ENCODE results near the gene VIP. TPM values are rescaled to one million over a fixed set of nuclear protein-coding genes. Genes with fewer than 3 reads are reported as not detected.
"Not testable (repeated sequence)": the region's sequence is repeated elsewhere in the genome, so short reads cannot be mapped to it uniquely, and the experiment has no call there.

Gene VIP
- total RNA-seq (1 to 10 TPM in 1 of 2 donors, under 1 TPM in 1; 0.78 to 1.5 TPM), polyA plus RNA-seq (under 1 TPM in 1 of 2 donors, not detected in 1; 0.38 TPM)
- long read RNA-seq, donor 1 = 0 reads
- long read RNA-seq, donor 2, partial matches to known transcripts = 0 of 1 reads
- long read RNA-seq, donor 2, other reads (novel, unspliced or antisense) = 1 of 1 reads

DNA sequence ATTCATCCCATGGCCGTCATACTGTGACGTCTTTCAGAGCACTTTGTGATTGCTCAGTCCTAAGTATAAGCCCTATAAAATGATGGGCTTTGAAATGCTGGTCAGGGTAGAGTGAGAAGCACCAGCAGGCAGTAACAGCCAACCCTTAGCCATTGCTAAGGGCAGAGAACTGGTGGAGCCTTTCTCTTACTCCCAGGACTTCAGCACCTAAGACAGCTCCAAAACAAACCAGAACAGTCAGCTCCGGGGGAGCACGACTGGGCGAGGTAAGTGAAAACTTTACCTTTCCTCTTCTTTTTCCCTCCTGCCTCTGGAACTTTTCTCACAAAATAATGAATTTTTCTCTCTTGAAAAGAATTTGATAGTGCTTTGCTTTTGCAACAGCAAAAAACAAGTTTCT, at the start of gene VIP:
Gene VIP (plus strand): TSS at position 104 of the 400 bp plus-strand sequence. CDS start 1,381 bp downstream, outside the sequence.
- H3K36me3 ChIP-seq (ENCODE audit: control insufficient read depth in 1 of 2, insufficient read depth in 2 of 2, low read length in 1 of 2) = no peaks in the 10 kb centered on the region
- H3K4me3 ChIP-seq (ENCODE audit: low read length in 2 of 2) = no peak within 1 kb of the TSS
- intact Hi-C loops (cut with DNase I) = no loop called here
- ATAC-seq (ENCODE audit: low FRiP score) (no peak), DNase-seq (no peak)
- WGBS, 2 donors = 4 to 7% methylated on average over 5 of the region's 5 CpGs
- H3K4me1 ChIP-seq (ENCODE audit: control insufficient read depth in 1 of 2, insufficient read depth in 2 of 2, low read length in 2 of 2) = no peaks in the 10 kb centered on the region
- peaks cover 0 to 1% of the 10 kb centered on the region in 2 donors for H3K27me3 ChIP-seq (ENCODE audit: control insufficient read depth in 1 of 2, insufficient read depth in 2 of 2, low read length in 1 of 2)
- H3K27ac ChIP-seq (ENCODE audit: low read depth in 1 of 2, low read length in 2 of 2) = no peak within 1 kb of the TSS
- no peaks in the 10 kb centered on the region for H3K9me3 ChIP-seq (ENCODE audit: control insufficient read depth, low read length)

GRCh38 chr6:152701081-152701862, 49.3 kb upstream of the VIP start:
- Histone ChIP-seq H3K4me3 (ENCODE audit: low read length in 2 of 2) (no peak overlapping the region), H3K4me1 (ENCODE audit: control insufficient read depth in 1 of 2, insufficient read depth in 2 of 2, low read length in 2 of 2) (no peaks in the 10 kb centered on the region), H3K36me3 (ENCODE audit: control insufficient read depth in 1 of 2, insufficient read depth in 2 of 2, low read length in 1 of 2) (no peaks in the 10 kb centered on the region), H3K9me3 (ENCODE audit: control insufficient read depth, low read length) (no peaks in the 10 kb centered on the region), H3K27me3 (ENCODE audit: control insufficient read depth in 1 of 2, insufficient read depth in 2 of 2, low read length in 1 of 2) (peaks cover 0 to 2% of the 10 kb centered on the region in 2 donors), H3K27ac (ENCODE audit: low read depth in 1 of 2, low read length in 2 of 2) (no peak overlapping the region)
- intact Hi-C loops (cut with DNase I) = no loop called here
- 35 to 38% methylated on average over 7 of the region's 7 CpGs for whole genome bisulfite sequencing, 2 donors
- DNase-seq (no peak), ATAC-seq (ENCODE audit: low FRiP score) (no peak)

DNA sequence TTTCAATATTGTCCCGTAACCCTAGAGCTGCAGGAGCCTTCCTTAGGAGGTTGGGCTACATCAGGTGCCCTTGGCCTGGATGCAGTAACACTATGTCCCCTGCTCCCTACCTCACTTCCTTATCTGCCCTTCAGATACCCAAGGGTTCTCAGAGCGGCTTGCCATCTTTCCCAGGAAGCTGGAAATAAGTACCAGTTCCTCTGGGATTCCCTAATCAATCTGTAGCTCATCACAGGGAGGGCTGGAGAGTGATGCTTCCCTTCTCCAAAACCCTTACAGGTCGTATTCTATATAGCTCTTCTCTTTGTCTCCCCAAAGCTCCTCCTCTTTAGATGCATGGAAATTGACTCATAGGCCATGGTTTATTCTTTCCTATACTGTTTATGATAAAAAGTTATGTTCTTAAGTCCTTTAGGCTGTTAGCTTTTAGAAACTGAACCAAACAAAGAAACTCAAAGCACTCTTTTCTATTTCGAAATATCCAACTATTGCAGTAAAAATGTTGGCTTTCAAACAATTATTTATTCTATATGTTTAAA, 48.7 kb upstream of the VIP start:
- H3K9me3 ChIP-seq (ENCODE audit: control insufficient read depth, low read length) = no peaks in the 10 kb centered on the region
- intact Hi-C loops (cut with DNase I) = no loop called here
- no peaks in the 10 kb centered on the region for H3K36me3 ChIP-seq (ENCODE audit: control insufficient read depth in 1 of 2, insufficient read depth in 2 of 2, low read length in 1 of 2)
- ATAC-seq (ENCODE audit: low FRiP score) (peak; percentile 36), DNase-seq (no peak)
- H3K4me3 ChIP-seq (ENCODE audit: low read length in 2 of 2) = no peak overlapping the region
- WGBS, 2 donors = 74 to 84% methylated on average over 4 of the region's 4 CpGs
- no peaks in the 10 kb centered on the region for H3K4me1 ChIP-seq (ENCODE audit: control insufficient read depth in 1 of 2, insufficient read depth in 2 of 2, low read length in 2 of 2)
- no peak overlapping the region for H3K27ac ChIP-seq (ENCODE audit: low read depth in 1 of 2, low read length in 2 of 2)
- peaks cover 0 to 2% of the 10 kb centered on the region in 2 donors for H3K27me3 ChIP-seq (ENCODE audit: control insufficient read depth in 1 of 2, insufficient read depth in 2 of 2, low read length in 1 of 2)

DNA sequence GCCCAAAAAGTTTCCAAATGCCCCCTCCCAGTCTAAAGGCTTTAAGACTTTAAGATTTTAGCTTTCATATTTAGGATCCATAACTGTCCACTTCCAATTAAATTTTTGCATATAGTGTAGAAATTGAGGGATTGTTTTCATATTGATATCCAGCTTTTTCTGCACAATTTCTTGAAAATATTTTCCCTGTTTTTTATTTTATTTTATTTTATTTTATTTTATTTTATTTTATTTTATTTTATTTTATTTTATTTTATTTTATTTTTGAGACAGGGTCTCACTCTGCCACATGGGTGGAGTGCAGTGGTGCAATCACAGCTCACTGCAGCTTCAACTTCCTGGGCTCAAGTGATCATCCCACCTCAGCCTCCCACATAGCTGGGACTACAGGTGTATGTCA, 46.8 kb upstream of the VIP start:
- not testable (repeated sequence) for H3K27ac ChIP-seq (ENCODE audit: low read depth in 1 of 2, low read length in 2 of 2)

GRCh38 chr6:152705327-152705726, 45.3 kb upstream of the VIP start:
- no peak for ATAC-seq (ENCODE audit: low FRiP score)
- Histone ChIP-seq H3K4me3 (ENCODE audit: low read length in 2 of 2) (no peak overlapping the region), H3K9me3 (ENCODE audit: control insufficient read depth, low read length) (no peaks in the 10 kb centered on the region), H3K27ac (ENCODE audit: low read depth in 1 of 2, low read length in 2 of 2) (no peak overlapping the region), H3K27me3 (ENCODE audit: control insufficient read depth in 1 of 2, insufficient read depth in 2 of 2, low read length in 1 of 2) (peaks cover 0 to 2% of the 10 kb centered on the region in 2 donors), H3K36me3 (ENCODE audit: control insufficient read depth in 1 of 2, insufficient read depth in 2 of 2, low read length in 1 of 2) (no peaks in the 10 kb centered on the region), H3K4me1 (ENCODE audit: control insufficient read depth in 1 of 2, insufficient read depth in 2 of 2, low read length in 2 of 2) (no peaks in the 10 kb centered on the region)
- no peak for DNase-seq
- WGBS, 2 donors = 78% methylated on average over 2 of the region's 2 CpGs
- intact Hi-C loops (cut with DNase I) = no loop called here

More for the DNA sequence above, 46.8 kb upstream of the VIP start:
- H3K36me3 ChIP-seq (ENCODE audit: control insufficient read depth in 1 of 2, insufficient read depth in 2 of 2, low read length in 1 of 2); DNase-seq; H3K9me3 ChIP-seq (ENCODE audit: control insufficient read depth, low read length); ATAC-seq (ENCODE audit: low FRiP score); H3K4me3 ChIP-seq (ENCODE audit: low read length in 2 of 2); H3K4me1 ChIP-seq (ENCODE audit: control insufficient read depth in 1 of 2, insufficient read depth in 2 of 2, low read length in 2 of 2); H3K27me3 ChIP-seq (ENCODE audit: control insufficient read depth in 1 of 2, insufficient read depth in 2 of 2, low read length in 1 of 2); intact Hi-C loops (cut with DNase I): not testable (repeated sequence)

DNA sequence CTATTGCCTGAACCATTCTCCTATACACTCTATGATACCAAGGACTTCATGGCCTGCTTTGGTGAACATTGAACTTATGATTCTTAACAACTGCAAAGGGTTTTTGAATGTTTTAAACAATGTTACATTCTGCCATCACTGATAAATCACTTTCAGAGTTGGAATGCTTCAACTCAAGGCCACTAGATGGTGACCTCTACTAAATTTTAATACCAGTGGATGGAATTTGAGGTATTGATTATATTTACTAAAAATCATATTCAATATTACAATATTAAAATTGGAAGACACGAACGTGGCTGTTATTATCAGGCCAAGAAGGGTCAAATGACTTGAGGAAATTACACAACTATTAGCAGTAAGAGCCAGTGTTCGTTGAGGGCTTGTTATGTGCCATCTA, 34.3 kb upstream of the VIP start:
- 76 to 78% methylated on average over 3 of the region's 3 CpGs for WGBS, 2 donors
- H3K36me3 ChIP-seq (ENCODE audit: control insufficient read depth in 1 of 2, insufficient read depth in 2 of 2, low read length in 1 of 2) = no peaks in the 10 kb centered on the region
- no peak overlapping the region for H3K4me3 ChIP-seq (ENCODE audit: low read length in 2 of 2)
- ATAC-seq (ENCODE audit: low FRiP score) (no peak), DNase-seq (no peak)
- H3K27me3 ChIP-seq (ENCODE audit: control insufficient read depth in 1 of 2, insufficient read depth in 2 of 2, low read length in 1 of 2) = no peaks in the 10 kb centered on the region
- no peaks in the 10 kb centered on the region for H3K9me3 ChIP-seq (ENCODE audit: control insufficient read depth, low read length)
- intact Hi-C loops (cut with DNase I) = no loop called here
- no peak overlapping the region for H3K27ac ChIP-seq (ENCODE audit: low read depth in 1 of 2, low read length in 2 of 2)
- H3K4me1 ChIP-seq (ENCODE audit: control insufficient read depth in 1 of 2, insufficient read depth in 2 of 2, low read length in 2 of 2) = no peaks in the 10 kb centered on the region

- ATAC-seq (ENCODE audit: low FRiP score) = no peak
- Histone ChIP-seq H3K27ac (ENCODE audit: low read depth in 1 of 2, low read length in 2 of 2) (no peak overlapping the region), H3K27me3 (ENCODE audit: control insufficient read depth in 1 of 2, insufficient read depth in 2 of 2, low read length in 1 of 2) (no peaks in the 10 kb centered on the region), H3K4me3 (ENCODE audit: low read length in 2 of 2) (no peak overlapping the region), H3K4me1 (ENCODE audit: control insufficient read depth in 1 of 2, insufficient read depth in 2 of 2, low read length in 2 of 2) (no peaks in the 10 kb centered on the region), H3K36me3 (ENCODE audit: control insufficient read depth in 1 of 2, insufficient read depth in 2 of 2, low read length in 1 of 2) (no peaks in the 10 kb centered on the region), H3K9me3 (ENCODE audit: control insufficient read depth, low read length) (peaks cover 2% of the 10 kb centered on the region)
- intact Hi-C loops (cut with DNase I) = no loop called here
- 67 to 77% methylated on average over 3 of the region's 3 CpGs for WGBS, 2 donors
- no peak for DNase-seq
These were observed 29.6 kb upstream of the VIP start for GRCh38 chr6:152720974-152721373.

DNA sequence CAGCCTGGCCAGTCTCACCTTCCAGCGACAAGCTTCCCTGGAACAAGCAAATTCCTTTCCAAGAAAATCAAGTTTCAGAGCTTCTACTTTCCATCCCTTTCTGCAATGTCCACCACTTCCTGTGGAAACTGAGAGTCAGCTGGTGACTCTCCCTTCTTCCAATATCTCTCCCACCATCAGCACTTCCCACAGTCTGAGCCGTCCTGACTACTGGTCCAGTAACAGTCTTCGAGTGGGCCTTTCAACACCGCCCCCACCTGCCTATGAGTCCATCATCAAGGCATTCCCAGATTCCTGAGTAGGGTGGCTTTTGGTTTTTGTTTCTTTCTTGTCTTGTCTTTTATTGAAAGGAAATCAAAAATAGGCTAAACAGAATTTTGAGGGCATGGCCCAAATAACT, 28.6 kb upstream of the VIP start:
- Histone ChIP-seq H3K27me3 (ENCODE audit: control insufficient read depth in 1 of 2, insufficient read depth in 2 of 2, low read length in 1 of 2) (no peaks in the 10 kb centered on the region), H3K4me3 (ENCODE audit: low read length in 2 of 2) (no peak overlapping the region), H3K4me1 (ENCODE audit: control insufficient read depth in 1 of 2, insufficient read depth in 2 of 2, low read length in 2 of 2) (no peaks in the 10 kb centered on the region), H3K36me3 (ENCODE audit: control insufficient read depth in 1 of 2, insufficient read depth in 2 of 2, low read length in 1 of 2) (no peaks in the 10 kb centered on the region), H3K9me3 (ENCODE audit: control insufficient read depth, low read length) (peaks cover 2% of the 10 kb centered on the region), H3K27ac (ENCODE audit: low read depth in 1 of 2, low read length in 2 of 2) (no peak overlapping the region)
- ATAC-seq (ENCODE audit: low FRiP score) = no peak
- intact Hi-C loops (cut with DNase I) = no loop called here
- no peak for DNase-seq
- 83% methylated on average over 4 of the region's 4 CpGs for WGBS, 2 donors

GRCh38 chr6:152723398-152723797, 27.2 kb upstream of the VIP start:
- Histone ChIP-seq H3K9me3 (ENCODE audit: control insufficient read depth, low read length) (peaks cover 2% of the 10 kb centered on the region), H3K36me3 (ENCODE audit: control insufficient read depth in 1 of 2, insufficient read depth in 2 of 2, low read length in 1 of 2) (no peaks in the 10 kb centered on the region)
- 37 to 47% methylated on average over 1 of the region's 1 CpG for WGBS, 2 donors

More at GRCh38 chr6:152723398-152723797, 27.2 kb upstream of the VIP start:
- Histone ChIP-seq H3K27ac (ENCODE audit: low read depth in 1 of 2, low read length in 2 of 2) (no peak overlapping the region), H3K27me3 (ENCODE audit: control insufficient read depth in 1 of 2, insufficient read depth in 2 of 2, low read length in 1 of 2) (no peaks in the 10 kb centered on the region), H3K4me3 (ENCODE audit: low read length in 2 of 2) (no peak overlapping the region), H3K4me1 (ENCODE audit: control insufficient read depth in 1 of 2, insufficient read depth in 2 of 2, low read length in 2 of 2) (no peaks in the 10 kb centered on the region)
- DNase-seq (no peak), ATAC-seq (ENCODE audit: low FRiP score) (no peak)
- intact Hi-C loops (cut with DNase I) = no loop called here
